ENCODE measurements around the gene HBB. TPM values are rescaled to one million over a fixed set of nuclear protein-coding genes. Genes with fewer than 3 reads are reported as not detected.

The HBB gene
- total RNA-seq, 2 experiments from 2014 or later: not detected

DNA sequence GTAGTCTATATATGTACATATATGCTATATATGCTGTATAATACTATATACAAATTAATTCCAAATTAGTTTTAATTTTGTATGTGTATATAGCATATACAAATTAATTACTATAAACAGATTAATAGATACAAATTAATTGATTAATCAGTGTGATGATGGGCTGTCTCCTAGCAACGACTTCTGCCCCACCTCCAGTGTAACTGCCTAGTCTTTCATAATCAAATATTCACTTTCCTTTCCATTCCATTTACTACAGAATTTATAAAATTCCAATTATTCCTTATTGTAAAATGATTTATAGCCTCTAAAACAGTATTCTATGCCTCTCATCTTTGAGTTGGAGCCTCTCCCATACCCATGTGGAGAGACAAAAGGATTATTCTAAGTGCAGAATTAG, 6.4 kb upstream of the HBB start:
- H3K4me1 Mint-ChIP-seq (ENCODE audit: low read depth): no peaks in the 10 kb centered on the region
- CTCF ChIA-PET: no interaction called here

DNA sequence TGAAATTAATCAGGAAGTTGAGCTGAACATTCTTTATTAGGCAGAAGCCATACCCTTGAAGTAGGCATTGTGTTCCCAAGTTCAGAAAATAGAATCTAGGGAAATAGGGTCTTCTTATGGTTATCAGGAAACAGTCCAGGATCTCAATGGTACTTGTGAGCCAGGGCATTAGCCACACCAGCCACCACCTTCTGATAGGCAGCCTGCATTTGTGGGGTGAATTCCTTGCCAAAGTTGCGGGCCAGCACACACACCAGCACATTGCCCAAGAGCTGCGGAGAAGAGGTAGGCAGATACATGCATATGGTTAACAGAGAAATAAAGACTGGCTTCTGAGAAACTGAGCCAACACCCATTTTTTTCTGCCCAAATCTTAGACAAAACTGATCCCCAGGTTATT, 6.0 kb upstream of the HBB start:
- no peak overlapping the region for H3K4me3 Mint-ChIP-seq
- H3K27ac Mint-ChIP-seq: no peak overlapping the region
- POLR2A ChIA-PET: no interaction called here
- CTCF ChIA-PET: no interaction called here
- ATAC-seq (no peak), DNase-seq (no peak)
- H3K36me3 Mint-ChIP-seq (ENCODE audit: low read depth): no peaks in the 10 kb centered on the region
- peaks cover 4% of the 10 kb centered on the region for H3K27me3 Mint-ChIP-seq
- H3K9me3 Mint-ChIP-seq: no peaks in the 10 kb centered on the region
- no peaks in the 10 kb centered on the region for H3K4me1 Mint-ChIP-seq (ENCODE audit: low read depth)
- TF ChIP-seq CTCF (IDR thresholded peaks at IDR 0.05): no peak
- intact Hi-C loops (cut with micrococcal nuclease): no loop called here

More for the DNA sequence above, 6.4 kb upstream of the HBB start:
- intact Hi-C loops (cut with micrococcal nuclease): no loop called here
- peaks cover 4% of the 10 kb centered on the region for H3K27me3 Mint-ChIP-seq
- H3K36me3 Mint-ChIP-seq (ENCODE audit: low read depth): no peaks in the 10 kb centered on the region
- no peak overlapping the region for H3K4me3 Mint-ChIP-seq
- DNase-seq (no peak), ATAC-seq (no peak)
- no peaks in the 10 kb centered on the region for H3K9me3 Mint-ChIP-seq
- no peak overlapping the region for H3K27ac Mint-ChIP-seq
- POLR2A ChIA-PET: no interaction called here
- no peak for TF ChIP-seq CTCF (IDR thresholded peaks at IDR 0.05)

DNA sequence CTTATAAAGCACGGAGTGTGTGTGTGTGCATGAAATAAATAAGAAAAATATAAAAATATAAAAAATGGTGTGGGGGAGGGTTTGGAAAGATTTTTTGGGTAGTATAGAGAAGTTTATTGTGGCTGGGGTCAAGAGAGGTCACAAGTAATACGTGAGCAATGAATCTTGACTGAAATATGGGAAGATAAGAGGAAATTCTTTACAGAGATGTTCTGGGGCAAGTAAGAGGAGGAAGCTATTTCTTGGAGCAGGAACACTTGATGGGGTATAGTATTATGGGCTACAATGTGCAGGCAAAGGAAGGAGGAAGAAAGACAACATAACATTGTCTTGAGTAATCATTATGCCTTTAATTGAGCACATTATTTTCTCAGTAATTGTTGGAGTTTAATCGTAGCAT, 5.3 kb upstream of the HBB start:
- no peaks in the 10 kb centered on the region for H3K36me3 Mint-ChIP-seq (ENCODE audit: low read depth)
- no peak for DNase-seq
- no peaks in the 10 kb centered on the region for H3K9me3 Mint-ChIP-seq
- H3K27me3 Mint-ChIP-seq: peaks cover 3% of the 10 kb centered on the region
- no peaks in the 10 kb centered on the region for H3K4me1 Mint-ChIP-seq (ENCODE audit: low read depth)
- H3K4me3 Mint-ChIP-seq: no peak overlapping the region
- TF ChIP-seq CTCF (IDR thresholded peaks at IDR 0.05): no peak
- intact Hi-C loops (cut with micrococcal nuclease): no loop called here
- ATAC-seq: no peak
- no peak overlapping the region for H3K27ac Mint-ChIP-seq
- ChIA-PET POLR2A (no interaction called here), CTCF (no interaction called here)

- no peaks in the 10 kb centered on the region for H3K4me1 Mint-ChIP-seq (ENCODE audit: low read depth)
Measured at GRCh38 chr11:5231111-5231510, 4.2 kb upstream of the HBB start.

DNA sequence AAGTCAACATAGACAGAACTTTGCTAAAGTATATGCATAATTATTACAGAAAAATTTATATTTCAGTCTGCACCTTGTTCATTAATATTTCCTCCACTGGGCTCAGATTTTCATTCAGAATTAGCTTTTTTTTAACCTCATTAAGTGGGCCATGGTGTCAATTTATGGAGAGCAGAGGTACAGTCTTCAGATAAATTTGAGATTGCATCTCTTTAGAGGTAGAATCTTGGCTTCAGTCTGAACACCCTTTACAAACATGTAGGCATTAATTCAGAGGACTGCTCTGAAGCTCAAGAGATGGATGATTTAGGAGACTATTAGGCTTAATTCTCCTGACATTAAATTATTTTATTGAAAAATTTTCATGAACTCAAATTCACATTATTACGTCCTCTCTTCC, 3.4 kb upstream of the HBB start:
- intact Hi-C loops (cut with micrococcal nuclease): no loop called here
- Mint-ChIP-seq H3K9me3 (no peaks in the 10 kb centered on the region), H3K36me3 (ENCODE audit: low read depth) (no peaks in the 10 kb centered on the region), H3K27me3 (peaks cover 3% of the 10 kb centered on the region), H3K27ac (no peak overlapping the region), H3K4me1 (ENCODE audit: low read depth) (no peaks in the 10 kb centered on the region), H3K4me3 (no peak overlapping the region)
- no peak for ATAC-seq
- TF ChIP-seq CTCF (IDR thresholded peaks at IDR 0.05): no peak
- POLR2A ChIA-PET: no interaction called here
- CTCF ChIA-PET: no interaction called here
- DNase-seq: no peak

More at GRCh38 chr11:5231111-5231510, 4.2 kb upstream of the HBB start:
- intact Hi-C loops (cut with micrococcal nuclease): no loop called here
- no peak for TF ChIP-seq CTCF (IDR thresholded peaks at IDR 0.05)
- Mint-ChIP-seq H3K36me3 (ENCODE audit: low read depth) (no peaks in the 10 kb centered on the region), H3K9me3 (no peaks in the 10 kb centered on the region), H3K27me3 (peaks cover 3% of the 10 kb centered on the region), H3K4me3 (no peak overlapping the region), H3K27ac (no peak overlapping the region)
- ATAC-seq (no peak), DNase-seq (no peak)
- CTCF ChIA-PET: no interaction called here
- POLR2A ChIA-PET: no interaction called here
